H9 (cell line): Measurements from ENCODE around the gene SS18L1. TPM values are rescaled to one million over a fixed set of nuclear protein-coding genes. Genes with fewer than 3 reads are reported as not detected.

Experiments
- DNase-seq: peaks from one replicate; pipeline ENCODE4 v3.0.0-alpha.2; 2017
- H2AFZ ChIP-seq: one replicate; pipeline ENCODE4 v1.6.1; 2013; ENCODE audit warnings: mild to moderate bottlenecking, low read length, control low read depth, moderate library complexity
- H2AK5ac ChIP-seq: 2 replicates; pipeline ENCODE4 v1.6.1; 2013; ENCODE audit warnings: low read length, control low read depth, mixed read lengths; ENCODE audit not compliant: insufficient read length
- H2BK120ac ChIP-seq: one replicate; pipeline ENCODE4 v1.6.1; 2013; ENCODE audit warnings: low read depth, mild to moderate bottlenecking, low read length, control low read depth, inconsistent platforms; ENCODE audit not compliant: poor library complexity, severe bottlenecking
- H2BK12ac ChIP-seq: 2 replicates; pipeline ENCODE4 v1.6.1; 2013; ENCODE audit warnings: low read length, control low read depth, mixed read lengths, low read depth; ENCODE audit not compliant: insufficient read length
- H2BK15ac ChIP-seq: 2 replicates; pipeline ENCODE4 v1.6.1; 2013; ENCODE audit warnings: low read depth, low read length, control low read depth
- H2BK20ac ChIP-seq: one replicate; pipeline ENCODE4 v1.6.1; 2013; ENCODE audit warnings: low read depth, mild to moderate bottlenecking, low read length, control low read depth, inconsistent platforms; ENCODE audit not compliant: poor library complexity, severe bottlenecking
- H2BK5ac ChIP-seq: 2 replicates; pipeline ENCODE4 v1.6.1; 2013; ENCODE audit warnings: low read length, control low read depth, mixed read lengths; ENCODE audit not compliant: insufficient read length
- H3K14ac ChIP-seq: 2 replicates; pipeline ENCODE4 v1.6.1; 2013; ENCODE audit warnings: low read length, control low read depth; ENCODE audit not compliant: insufficient read depth
- H3K18ac ChIP-seq: 2 replicates; pipeline ENCODE4 v1.6.1; 2013; ENCODE audit warnings: low read depth, mild to moderate bottlenecking, mixed read lengths, low read length, control low read depth; ENCODE audit not compliant: insufficient read length
- H3K23ac ChIP-seq: 2 replicates; pipeline ENCODE4 v1.6.1; 2013; ENCODE audit warnings: low read length, control low read depth, mixed read lengths, low read depth; ENCODE audit not compliant: insufficient read length
- H3K23me2 ChIP-seq: 2 replicates; pipeline ENCODE4 v1.6.1; 2013; ENCODE audit warnings: low read depth, mild to moderate bottlenecking, mixed read lengths, low read length, control low read depth; ENCODE audit not compliant: insufficient read length, poor library complexity, severe bottlenecking
- H3K27ac ChIP-seq: 2 replicates; pipeline ENCODE4 v1.5.1; 2013; ENCODE audit warnings: low read length, control low read depth, mixed read lengths, low read depth; ENCODE audit not compliant: insufficient read length
- H3K27me3 ChIP-seq: 2 replicates; pipeline ENCODE4 v1.6.1; 2013; ENCODE audit warnings: low read length, control low read depth, inconsistent platforms; ENCODE audit not compliant: insufficient read depth
- H3K4ac ChIP-seq: 2 replicates; pipeline ENCODE4 v1.6.1; 2013; ENCODE audit warnings: low read depth, mild to moderate bottlenecking, control low read depth, inconsistent platforms, low read length, moderate library complexity
- H3K4me1 ChIP-seq: 2 replicates; pipeline ENCODE4 v1.6.1; 2013; ENCODE audit warnings: low read length, control low read depth, inconsistent platforms; ENCODE audit not compliant: insufficient read depth
- H3K4me2 ChIP-seq: 2 replicates; pipeline ENCODE4 v1.6.1; 2013; ENCODE audit warnings: low read length, control low read depth, mixed read lengths; ENCODE audit not compliant: insufficient read length, insufficient read depth
- H3K56ac ChIP-seq: 2 replicates; pipeline ENCODE4 v1.6.1; 2013; ENCODE audit warnings: low read depth, mild to moderate bottlenecking, mixed read lengths, low read length, control low read depth; ENCODE audit not compliant: insufficient read length
- H3K79me1 ChIP-seq: 2 replicates; pipeline ENCODE4 v1.6.1; 2013; ENCODE audit warnings: low read depth, mild to moderate bottlenecking, moderate library complexity, low read length, control low read depth, inconsistent platforms; ENCODE audit not compliant: insufficient read depth, poor library complexity, severe bottlenecking
- H3K79me2 ChIP-seq: 2 replicates; pipeline ENCODE4 v1.6.1; 2013; ENCODE audit warnings: low read length, control low read depth, inconsistent platforms; ENCODE audit not compliant: insufficient read depth
- H3K9ac ChIP-seq: 2 replicates; pipeline ENCODE4 v1.6.1; 2013; ENCODE audit warnings: low read length, control low read depth, mixed read lengths; ENCODE audit not compliant: insufficient read length; ENCODE audit errors: extremely low read depth
- H3K9me3 ChIP-seq: one replicate; pipeline ENCODE4 v1.6.1; 2013; ENCODE audit warnings: low read depth, low read length, inconsistent platforms; ENCODE audit not compliant: control insufficient read depth
- H3T11ph ChIP-seq: one replicate; pipeline ENCODE4 v1.6.1; 2013; ENCODE audit warnings: mild to moderate bottlenecking, low read length, control low read depth, inconsistent platforms
- H4K20me1 ChIP-seq: one replicate; pipeline ENCODE4 v1.6.1; 2013; ENCODE audit not compliant: control insufficient read depth, insufficient read length, insufficient read depth
- H4K5ac ChIP-seq: 2 replicates; pipeline ENCODE4 v1.6.1; 2013; ENCODE audit warnings: low read depth, mild to moderate bottlenecking, mixed read lengths, low read length, control low read depth; ENCODE audit not compliant: insufficient read length
- H4K8ac ChIP-seq: replicated peaks from 2 replicates; pipeline ENCODE4 v1.6.1; 2013; ENCODE audit warnings: low read length, control low read depth, mixed read lengths, low read depth; ENCODE audit not compliant: insufficient read length
- H4K91ac ChIP-seq: 2 replicates; pipeline ENCODE4 v1.6.1; 2013; ENCODE audit warnings: low read depth, mild to moderate bottlenecking, moderate library complexity, mixed read lengths, low read length, control low read depth; ENCODE audit not compliant: insufficient read length
- H3K27ac Mint-ChIP-seq, 3 experiments: 2 replicates in 2 of 3; 3 replicates in 1 of 3; pipeline ENCODE4 v1.8.0; 2020 to 2021; ENCODE audit warnings: mixed read lengths in 3 of 3, mild to moderate bottlenecking in 1 of 3, moderate library complexity in 1 of 3
- H3K27me3 Mint-ChIP-seq: 2 replicates; pipeline ENCODE4 v1.8.0; 2021; ENCODE audit warnings: low read depth, mild to moderate bottlenecking, moderate library complexity, mixed read lengths
- H3K36me3 Mint-ChIP-seq, 3 experiments: 2 replicates in 2 of 3; 3 replicates in 1 of 3; pipeline ENCODE4 v1.8.0; 2020 to 2021; ENCODE audit warnings: low read depth in 3 of 3, mixed read lengths in 3 of 3; ENCODE audit not compliant: insufficient read depth in 1 of 3
- H3K4me1 Mint-ChIP-seq, 2 experiments: 2 replicates each; pipeline ENCODE4 v1.8.0; 2020; ENCODE audit warnings: mixed read lengths in 2 of 2
- H3K4me3 Mint-ChIP-seq, 2 experiments: 2 replicates in 1 of 2; 3 replicates in 1 of 2; pipeline ENCODE4 v1.8.0; 2020 to 2021; ENCODE audit warnings: mild to moderate bottlenecking in 2 of 2, mixed read lengths in 2 of 2, moderate library complexity in 1 of 2
- H3K9me3 Mint-ChIP-seq, 2 experiments: 2 replicates in 1 of 2; 3 replicates in 1 of 2; pipeline ENCODE4 v1.8.0; 2020; ENCODE audit warnings: mild to moderate bottlenecking in 2 of 2, mixed read lengths in 2 of 2, moderate library complexity in 1 of 2
- CTCF ChIP-seq: fragments of 200-600 bp; sonication (generic); conservative IDR thresholded peaks from 3 replicates; pipeline ENCODE4 v1.8.0; 2021; ENCODE audit warnings: antibody characterized with exemption, mild to moderate bottlenecking
- WGBS: extraction: QIAGEN DNeasy Blood & Tissue Kit; methylation state at CpG from one replicate; pipeline ENCODE4 v1.1.7; 2013; ENCODE audit warnings: missing lambda C conversion rate, low lambda C conversion rate, mixed read lengths; ENCODE audit not compliant: insufficient read length; ENCODE audit errors: extremely low coverage; 5-methylcytosine and 5-hydroxymethylcytosine counted together
- total RNA-seq: library from RNA; stranded (reverse); gene quantifications from 2 replicates; pipeline ENCODE4 v1.2.1, GENCODE V29; 2021

SS18L1 gene
- total RNA-seq, 1 experiment from 2014 or later: 22.2 TPM

- Histone ChIP-seq H3K27ac (no peak overlapping the region), H3T11ph (no peak overlapping the region), H2AK5ac (no peak overlapping the region), H2AFZ (no peak overlapping the region), H4K8ac (no peak overlapping the region), H3K4me1 (no peaks in the 10 kb centered on the region), H3K79me1 (peaks cover 2% of the 10 kb centered on the region), H3K23me2 (no peaks in the 10 kb centered on the region), H3K27me3 (no peaks in the 10 kb centered on the region), H3K4me2 (no peak overlapping the region), H4K20me1 (no peaks in the 10 kb centered on the region), H3K56ac (no peak overlapping the region), H3K79me2 (no peaks in the 10 kb centered on the region), H4K91ac (no peak overlapping the region), H2BK5ac (no peak overlapping the region), H3K18ac (no peak overlapping the region), H4K5ac (no peak overlapping the region), H3K9me3 (no peaks in the 10 kb centered on the region), H3K14ac (no peak overlapping the region), H2BK15ac (no peak overlapping the region), H3K4ac (no peak overlapping the region), H3K23ac (no peak overlapping the region), H2BK120ac (no peak overlapping the region), H3K9ac (no peak overlapping the region), H2BK20ac (no peak overlapping the region), H2BK12ac (no peak overlapping the region)
- no peaks in the 10 kb centered on the region for H3K4me1 Mint-ChIP-seq
- H3K27me3 Mint-ChIP-seq: no peaks in the 10 kb centered on the region; the same call in 1 of the 2 replicates
- no peaks in the 10 kb centered on the region for H3K9me3 Mint-ChIP-seq
- TF ChIP-seq CTCF: no peak
- no peak overlapping the region for H3K4me3 Mint-ChIP-seq
- peaks cover 54 to 100% (median 94%) of the 10 kb centered on the region in 3 experiments for H3K36me3 Mint-ChIP-seq
- peak overlapping the region; percentile 0 to 96 (median 42); a peak in 4 of 7 replicates for H3K27ac Mint-ChIP-seq
- no CpG with 5 or more reads among the region's 7 CpGs for WGBS
- no peak for DNase-seq
These were observed 11.1 kb upstream of the SS18L1 start for GRCh38 chr20:62132421-62132820.
